T follicular helper cell (primary cell): ENCODE results near the gene TRIM38.
A peak's percentile ranks its signal among the peaks of the same experiment; 100 is the strongest.
"Not testable (repeated sequence)": the region's sequence is repeated elsewhere in the genome, so short reads cannot be mapped to it uniquely, and the experiment has no call there.

Experiments used
- DNase-seq: peaks from one replicate; pipeline ENCODE4 v3.0.0-alpha.2; 2020; ENCODE audit warnings: low read depth

Gene TRIM38

GRCh38 chr6:25971187-25971821 lies 8.7 kb downstream of the TRIM38 start:
- DNase-seq: no peak

GRCh38 chr6:25972128-25972527 lies 9.5 kb downstream of the TRIM38 start:
- no peak for DNase-seq

DNA sequence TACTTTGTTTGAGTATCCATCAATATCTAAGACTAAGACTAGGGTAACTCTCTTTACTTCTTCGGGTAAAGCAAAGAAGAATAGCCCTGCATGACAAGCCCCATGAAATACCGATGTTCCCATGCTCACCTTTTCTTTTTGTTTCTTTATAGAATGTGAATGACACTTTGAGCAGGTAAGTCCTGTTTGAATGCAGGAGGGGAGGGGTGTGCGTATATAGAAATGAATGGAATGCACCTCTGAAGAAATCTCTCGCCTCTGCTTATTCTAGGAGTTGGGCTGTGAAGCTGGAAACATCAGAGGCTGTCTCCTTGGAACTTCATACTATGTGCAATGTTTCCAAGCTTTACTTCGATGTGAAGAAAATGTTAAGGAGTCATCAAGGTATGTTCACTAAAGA lies 10.3 kb downstream of the TRIM38 start:
- DNase-seq: no peak

DNA sequence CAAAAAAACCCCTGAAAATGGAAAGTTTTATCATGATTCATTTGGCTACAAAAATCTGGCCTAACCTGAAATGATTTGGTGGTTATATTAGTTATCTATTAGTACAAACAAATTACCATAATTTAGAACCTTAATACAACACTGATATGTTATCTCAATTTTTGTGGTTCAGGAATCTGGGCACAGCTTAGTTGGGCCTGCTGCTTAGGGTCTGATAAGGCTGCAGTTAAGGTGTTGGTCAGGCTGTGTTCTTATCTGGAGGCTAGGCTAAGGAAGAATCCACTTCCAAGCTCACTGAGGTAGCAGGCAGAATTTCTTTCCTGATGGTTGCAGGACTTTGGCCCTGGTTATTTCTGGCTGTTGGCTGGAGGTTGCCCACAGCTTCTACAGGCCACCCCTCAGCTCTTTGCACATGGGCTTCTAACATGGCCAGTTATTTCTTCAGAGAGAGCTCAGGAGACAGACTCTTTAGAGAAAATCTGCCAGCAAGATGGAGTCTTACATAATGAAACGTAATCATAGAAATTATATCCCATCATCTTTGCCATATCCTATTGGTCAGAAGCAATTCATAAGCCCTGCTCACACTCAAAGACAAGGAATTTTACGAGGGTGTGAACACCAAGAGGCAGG lies 11.4 kb downstream of the TRIM38 start:
- DNase-seq: no peak

DNA sequence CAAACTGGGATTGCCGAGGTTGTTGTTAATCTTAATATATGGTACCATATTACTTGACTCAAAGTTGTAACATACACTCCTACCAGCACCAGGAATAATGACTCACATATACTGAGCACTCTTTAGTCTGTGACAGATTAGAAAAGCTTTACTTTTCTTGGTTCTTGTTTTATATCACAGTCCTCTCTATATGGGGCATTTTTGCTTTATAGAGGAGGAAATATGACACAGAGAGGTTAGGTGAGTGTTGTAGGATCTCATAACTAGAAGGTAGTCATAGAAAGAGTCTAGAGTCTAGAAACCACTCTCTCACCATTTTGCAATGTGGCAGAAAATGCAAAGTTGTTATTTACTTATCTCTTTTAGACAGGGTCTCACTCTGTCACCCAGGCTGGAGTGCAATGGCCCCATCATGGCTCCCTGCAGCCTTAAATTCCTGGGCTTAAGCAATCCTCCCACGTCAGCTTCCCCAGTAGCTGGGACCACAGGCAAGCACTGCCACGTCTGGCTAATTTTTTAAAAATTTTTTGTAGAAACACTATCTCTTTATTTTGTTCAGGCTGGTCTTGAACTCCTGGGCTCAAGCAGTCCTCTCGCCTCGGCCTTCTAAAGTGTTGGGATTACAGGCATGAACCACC lies 13.4 kb downstream of the TRIM38 start:
- DNase-seq: no peak

- no peak for DNase-seq
Observed at GRCh38 chr6:25980935-25981334, 18.3 kb downstream of the TRIM38 start.

- DNase-seq: no peak
Observed at GRCh38 chr6:25981568-25982263, 19.1 kb downstream of the TRIM38 start.

- no peak for DNase-seq
Observed at GRCh38 chr6:25984265-25984664, 21.7 kb downstream of the TRIM38 start.

DNA sequence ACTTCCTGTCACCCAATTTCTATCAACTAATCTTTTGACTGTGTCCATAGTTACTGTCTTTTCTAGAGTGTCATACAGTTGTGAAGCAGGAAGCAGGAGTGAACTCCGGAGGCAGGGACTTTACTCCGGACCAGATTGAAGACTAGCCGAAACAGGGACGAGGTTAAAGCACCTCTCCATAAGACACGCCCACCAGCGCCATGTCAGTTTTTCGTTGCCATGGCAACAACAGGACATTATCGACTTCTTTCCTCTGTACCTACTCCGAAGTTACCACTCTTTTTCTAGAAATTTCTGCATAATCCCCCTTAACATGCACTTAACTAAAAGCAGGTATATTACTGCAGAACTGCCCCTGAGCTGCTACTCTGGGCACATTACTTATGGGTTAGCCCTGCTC lies 25.2 kb downstream of the TRIM38 start:
- DNase-seq: no peak

GRCh38 chr6:25990172-25990873 lies 27.7 kb downstream of the TRIM38 start:
- no peak for DNase-seq

- peak; percentile 7 for DNase-seq
Observed at GRCh38 chr6:25991785-25992412, 29.3 kb downstream of the TRIM38 start.

DNA sequence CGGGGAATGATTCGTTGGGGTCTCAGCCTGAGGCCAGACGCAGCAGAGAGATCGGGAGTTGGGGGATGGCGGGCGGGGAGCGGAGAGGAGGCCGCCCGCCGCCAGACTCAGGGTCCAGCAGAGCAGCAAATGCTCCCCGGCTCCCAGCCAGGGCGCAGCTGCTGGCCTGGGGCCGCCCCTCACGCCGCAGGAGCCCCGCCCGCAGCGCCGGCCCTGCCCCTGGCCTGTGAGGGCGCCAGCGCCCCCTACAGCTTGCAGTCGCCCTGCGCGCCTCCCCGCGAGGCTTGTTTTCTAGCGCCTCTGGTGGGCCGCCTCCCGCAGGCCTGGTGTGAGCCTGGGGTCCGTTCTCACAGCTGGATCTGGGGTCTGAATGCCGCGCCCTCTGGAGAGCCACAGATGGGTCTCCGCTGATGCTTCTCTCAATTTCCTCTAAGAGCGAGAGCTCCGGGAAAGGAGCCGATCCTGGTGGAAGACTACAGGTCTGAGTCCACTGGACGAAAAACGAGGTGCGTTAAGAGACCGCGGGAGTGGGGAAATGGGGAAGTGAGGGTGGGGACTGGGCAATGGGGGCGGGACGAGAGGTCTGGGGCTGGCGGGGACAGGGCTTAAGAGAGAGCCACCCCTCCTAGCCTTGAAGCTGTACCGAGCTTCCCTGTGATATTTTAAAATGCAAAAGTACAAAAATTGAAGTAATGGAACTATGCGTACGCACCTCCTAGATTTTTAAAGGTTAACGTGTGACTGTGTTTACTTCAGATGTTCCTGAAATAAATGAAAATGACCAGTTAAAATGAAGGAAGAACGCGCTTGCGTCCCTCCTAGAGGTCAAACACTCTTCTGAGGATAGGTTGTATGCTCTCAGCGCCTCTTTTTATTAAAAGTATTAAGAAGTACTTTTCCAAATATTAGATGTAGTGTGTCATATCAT lies 30.1 kb downstream of the TRIM38 start:
- peak; percentile 85 for DNase-seq

GRCh38 chr6:25993341-25993684 lies 30.7 kb downstream of the TRIM38 start:
- DNase-seq: not testable (repeated sequence)

- no peak for DNase-seq
Observed at GRCh38 chr6:25995507-25995906, 32.9 kb downstream of the TRIM38 start.

DNA sequence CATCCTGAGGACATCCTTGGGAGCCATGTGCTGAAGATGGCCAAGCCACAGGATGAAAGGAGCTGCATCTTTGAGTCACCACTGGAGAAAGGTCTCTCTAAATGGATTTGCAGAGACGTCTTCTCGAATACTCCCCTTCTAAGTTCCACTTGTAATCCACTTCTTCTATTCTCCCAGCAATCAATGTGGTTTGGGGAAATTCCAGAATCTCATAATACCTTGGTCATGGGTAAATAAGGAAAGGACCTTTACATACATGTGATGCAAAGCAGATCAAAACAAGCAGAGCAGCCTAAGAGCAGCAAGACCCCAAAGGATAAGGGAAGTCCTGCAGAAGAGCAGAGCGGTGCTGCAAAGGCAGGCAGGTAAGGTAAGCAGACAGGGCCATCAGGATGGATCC lies 35.3 kb downstream of the TRIM38 start:
- no peak for DNase-seq

DNA sequence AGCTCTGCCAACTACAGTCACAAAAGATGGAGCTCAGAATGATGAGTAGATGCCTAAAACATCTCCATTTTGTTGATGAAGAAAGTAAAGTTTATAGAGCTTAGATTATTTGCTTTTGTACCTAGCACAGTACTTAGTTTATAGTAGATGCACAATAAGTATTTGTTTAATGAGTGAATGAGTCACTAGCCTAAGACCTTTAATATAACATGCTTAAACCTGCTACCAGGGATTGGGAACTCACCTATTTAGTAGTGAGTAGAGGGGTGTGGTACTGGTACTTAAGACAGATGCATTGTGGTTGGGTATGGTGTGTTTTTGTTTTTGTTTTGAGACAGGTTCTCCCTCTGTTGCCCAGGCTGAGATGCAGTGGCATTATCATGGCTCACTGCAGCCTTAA lies 35.8 kb downstream of the TRIM38 start:
- no peak for DNase-seq

- not testable (repeated sequence) for DNase-seq
Observed at GRCh38 chr6:25999225-25999624, 36.6 kb downstream of the TRIM38 start.

- DNase-seq: no peak
Observed at GRCh38 chr6:26000366-26001144, 38.0 kb downstream of the TRIM38 start.

- peak; percentile 29 for DNase-seq
Observed at GRCh38 chr6:26003102-26003694, 40.6 kb downstream of the TRIM38 start.
